Measurements from ENCODE around the gene C1QTNF12.
"Not testable (repeated sequence)": the region's sequence is repeated elsewhere in the genome, so short reads cannot be mapped to it uniquely, and the experiment has no call there.

C1QTNF12 gene

DNA sequence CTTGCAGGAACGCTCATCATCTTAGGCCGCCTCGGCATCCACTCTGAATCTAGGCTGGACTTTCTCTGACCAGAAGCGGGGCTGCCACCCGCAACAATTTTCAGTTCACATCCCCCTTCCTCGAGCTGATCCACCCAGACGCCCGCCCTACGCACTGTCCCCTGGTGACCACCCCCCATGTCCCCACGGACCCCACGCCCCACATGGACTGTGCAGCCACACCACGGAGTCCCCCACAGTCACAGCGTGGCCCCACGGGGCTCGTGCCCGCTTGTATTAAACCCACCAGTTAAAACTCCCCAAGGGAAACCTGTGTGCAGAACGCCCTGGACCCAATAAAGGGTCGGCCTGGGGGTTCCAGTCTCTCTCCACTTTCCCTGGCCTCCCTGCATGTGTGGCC lies 13.0 kb upstream of the C1QTNF12 start:
- DNase-seq (ENCODE audit: low read depth in 2 of 2) = no peak

DNA sequence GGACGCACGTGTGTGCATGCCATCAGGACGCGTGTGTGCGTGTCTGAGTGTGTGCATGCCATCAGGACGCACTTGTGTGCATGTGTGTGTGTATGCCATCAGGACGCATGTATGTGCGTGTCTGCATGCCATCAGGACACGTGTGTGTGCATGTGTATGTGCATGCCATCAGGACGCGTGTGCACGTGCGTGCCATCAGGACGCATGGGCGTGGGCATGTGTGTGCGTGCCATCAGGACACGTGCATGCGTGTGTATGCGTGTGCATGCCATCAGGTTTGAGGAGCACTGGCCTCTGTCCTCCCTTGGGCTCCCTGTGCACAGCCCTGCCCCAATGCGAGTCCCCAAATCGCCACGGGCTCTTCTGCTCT lies 12.6 kb upstream of the C1QTNF12 start:
- DNase-seq (ENCODE audit: low read depth in 2 of 2) = no peak

DNA sequence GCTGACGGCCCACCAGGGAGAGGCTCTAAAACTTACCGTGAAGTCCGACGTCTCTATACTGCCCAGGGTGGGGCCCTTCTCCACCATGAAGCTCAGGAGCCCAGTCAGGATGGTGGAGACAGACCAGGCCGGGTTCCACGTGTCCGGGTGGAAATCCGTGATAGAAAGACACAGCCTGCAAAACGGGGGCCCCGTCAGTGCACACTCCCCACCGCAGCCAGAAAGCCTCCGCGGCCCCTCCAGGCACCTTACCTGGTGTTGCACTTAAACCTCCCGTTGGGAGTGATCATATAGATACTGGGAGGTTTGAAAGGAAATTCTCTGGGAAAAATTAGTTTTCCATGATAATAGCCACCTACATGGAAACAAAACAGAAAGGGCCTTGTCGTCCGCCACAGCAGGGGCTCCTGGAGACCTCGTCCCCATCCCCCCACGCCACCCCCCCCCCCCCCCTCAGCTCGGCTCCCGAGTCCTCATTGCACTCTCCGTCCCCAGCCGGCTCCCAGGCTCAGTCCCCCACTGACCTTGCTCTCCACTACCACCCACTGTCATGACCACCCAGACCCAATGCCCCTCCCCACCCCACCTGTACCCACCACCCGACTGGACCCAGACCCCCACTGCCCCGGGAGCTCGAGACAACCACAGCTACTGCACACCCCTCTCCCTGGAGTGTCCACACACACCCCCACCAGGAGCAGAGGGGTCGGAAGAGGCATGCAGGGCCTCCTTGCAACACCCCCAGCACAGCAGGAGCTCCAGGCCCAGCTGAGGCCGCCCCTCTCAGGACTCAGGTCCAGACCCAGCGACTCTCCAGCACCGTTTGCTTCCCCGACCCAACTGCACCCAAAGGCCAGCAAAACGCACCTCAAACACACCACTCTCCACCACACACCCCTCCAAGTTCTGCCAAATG lies 10.7 kb upstream of the C1QTNF12 start:
- no peak for DNase-seq (ENCODE audit: low read depth in 2 of 2)

DNA sequence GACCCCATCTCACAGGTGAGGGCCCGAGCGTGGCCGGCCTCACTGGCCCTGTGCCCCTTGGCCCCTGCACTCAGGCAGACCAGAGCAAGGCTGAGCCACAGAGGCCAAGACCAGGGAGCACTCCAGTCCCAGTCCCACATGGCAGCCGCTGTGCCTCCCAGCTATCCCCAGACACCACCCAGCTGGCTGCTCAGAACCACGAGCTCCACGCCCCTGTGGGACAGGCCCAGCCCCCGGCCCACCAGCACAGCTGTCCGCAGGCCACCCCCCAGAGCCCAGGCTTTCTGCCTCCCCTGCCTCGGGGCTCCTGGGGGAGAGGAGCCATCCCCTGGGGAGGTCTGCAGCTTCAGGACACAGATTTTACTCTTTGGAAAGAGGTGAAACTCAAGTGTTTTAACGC lies 9.1 kb upstream of the C1QTNF12 start:
- DNase-seq (ENCODE audit: low read depth in 2 of 2) = no peak

DNA sequence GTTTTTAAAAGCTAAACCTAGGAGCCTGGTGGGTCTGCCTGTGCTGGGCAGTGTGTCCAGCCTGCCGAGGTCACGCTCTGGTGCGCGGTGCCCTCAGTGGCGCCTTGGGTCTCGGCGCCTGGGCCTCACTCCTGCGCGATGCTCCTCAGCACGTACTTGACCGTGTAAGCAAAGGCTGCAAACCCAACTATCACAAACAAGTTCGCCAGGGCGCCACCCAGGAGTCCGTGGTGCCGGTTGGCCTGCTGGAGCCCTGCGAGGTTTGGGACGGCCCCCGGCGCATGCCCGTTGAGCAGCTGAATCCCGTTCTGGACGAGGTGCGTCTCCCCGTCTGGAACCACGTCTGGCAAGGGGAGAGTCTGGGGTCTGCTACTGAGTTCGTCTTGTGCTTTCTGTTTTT lies 8.6 kb upstream of the C1QTNF12 start:
- no peak for DNase-seq (ENCODE audit: low read depth in 2 of 2)

DNA sequence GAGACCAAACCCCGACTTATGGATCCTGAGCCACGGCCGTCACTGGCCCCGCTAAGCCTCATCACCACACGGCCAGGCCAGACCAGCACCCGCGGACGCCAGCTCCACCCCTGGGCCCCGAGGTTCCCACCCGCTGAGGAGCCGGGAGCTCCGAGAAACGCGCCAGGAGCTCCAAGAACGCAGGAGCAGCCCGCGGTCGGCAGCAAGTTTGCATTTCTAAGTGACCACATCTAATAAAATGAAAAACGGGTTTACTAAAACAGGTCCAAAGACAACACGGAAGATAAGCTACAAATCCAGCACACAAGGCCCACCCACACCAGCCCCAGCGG lies 8.1 kb upstream of the C1QTNF12 start:
- no peak for DNase-seq (ENCODE audit: low read depth in 2 of 2)

DNA sequence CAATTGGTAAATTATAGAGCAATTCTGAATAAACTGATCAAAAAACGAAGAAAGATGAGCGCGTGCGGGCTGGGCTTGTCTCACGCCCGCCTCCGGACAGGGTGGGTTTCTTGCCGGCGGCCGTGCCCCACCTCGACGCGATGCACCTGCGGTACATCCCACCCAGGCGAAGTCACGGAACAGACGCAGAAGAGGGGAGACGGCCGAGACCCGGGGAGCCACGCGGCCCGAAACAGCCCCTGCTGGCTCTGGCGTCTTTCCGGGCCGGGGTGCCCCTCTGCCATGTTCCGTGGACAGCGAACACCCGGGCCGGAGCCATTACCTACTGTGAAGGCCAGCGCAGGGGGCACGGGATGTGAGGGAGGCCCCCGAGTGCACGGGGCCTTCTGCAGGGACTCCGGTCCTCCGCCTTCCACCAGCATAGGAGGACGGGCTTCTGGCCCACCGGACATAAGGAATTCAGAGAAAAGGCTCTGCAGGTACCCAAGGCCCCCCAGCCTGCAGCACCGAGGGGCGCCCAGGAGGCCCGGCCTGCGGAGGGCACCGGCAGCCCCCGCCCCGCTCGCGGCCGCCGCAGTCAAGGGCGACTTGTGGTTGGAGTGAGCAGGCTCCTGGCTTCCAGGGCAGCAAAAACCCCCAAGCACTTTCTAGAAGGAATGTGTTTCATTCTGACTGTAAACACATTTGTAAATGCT lies 7.6 kb upstream of the C1QTNF12 start:
- DNase-seq (ENCODE audit: low read depth in 2 of 2) = no peak

DNA sequence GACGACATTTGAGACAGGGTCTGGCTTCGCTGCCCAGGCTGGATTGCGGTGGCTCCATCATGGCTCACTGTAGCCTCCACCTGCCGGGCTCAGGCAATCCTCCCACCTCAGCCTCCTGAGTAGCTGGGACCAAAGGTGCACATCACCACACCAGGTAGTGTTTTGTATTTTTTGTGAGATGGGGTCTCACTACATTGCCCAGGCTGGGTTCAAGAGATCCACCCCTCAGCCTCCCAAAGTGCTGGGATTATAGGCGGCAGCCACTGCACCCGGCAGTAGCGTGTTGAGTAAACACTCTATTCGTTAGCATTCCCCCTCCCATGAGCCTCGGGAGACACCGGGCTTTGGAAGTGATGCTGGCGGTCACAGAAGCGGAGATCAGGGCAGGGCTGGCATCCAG lies 6.8 kb upstream of the C1QTNF12 start:
- DNase-seq (ENCODE audit: low read depth in 2 of 2) = no peak

DNA sequence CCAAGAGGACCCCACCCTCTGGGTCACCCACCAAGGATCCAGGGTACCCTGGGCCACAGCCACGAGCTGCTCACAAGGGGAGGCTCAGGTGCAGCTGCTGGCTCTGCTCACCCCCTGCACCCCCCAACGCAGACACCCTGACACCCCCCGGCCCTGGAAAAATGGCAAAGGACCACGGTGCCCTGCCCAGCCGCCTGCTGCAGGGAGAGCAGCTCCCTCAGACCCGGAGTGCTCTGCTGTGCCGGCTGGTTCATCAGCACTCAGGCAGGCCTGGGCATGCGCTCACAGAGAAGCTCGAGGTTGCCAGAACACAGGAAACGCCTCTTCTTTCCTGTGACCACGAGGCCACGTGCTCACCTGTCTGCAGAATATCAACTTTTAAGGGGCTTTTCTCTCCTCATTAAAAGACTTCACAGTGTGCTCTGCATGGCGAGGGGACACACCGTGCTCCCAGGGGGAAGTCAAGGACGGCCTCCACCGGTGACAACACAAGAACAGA lies 4.3 kb upstream of the C1QTNF12 start:
- DNase-seq (ENCODE audit: low read depth in 2 of 2) = no peak

DNA sequence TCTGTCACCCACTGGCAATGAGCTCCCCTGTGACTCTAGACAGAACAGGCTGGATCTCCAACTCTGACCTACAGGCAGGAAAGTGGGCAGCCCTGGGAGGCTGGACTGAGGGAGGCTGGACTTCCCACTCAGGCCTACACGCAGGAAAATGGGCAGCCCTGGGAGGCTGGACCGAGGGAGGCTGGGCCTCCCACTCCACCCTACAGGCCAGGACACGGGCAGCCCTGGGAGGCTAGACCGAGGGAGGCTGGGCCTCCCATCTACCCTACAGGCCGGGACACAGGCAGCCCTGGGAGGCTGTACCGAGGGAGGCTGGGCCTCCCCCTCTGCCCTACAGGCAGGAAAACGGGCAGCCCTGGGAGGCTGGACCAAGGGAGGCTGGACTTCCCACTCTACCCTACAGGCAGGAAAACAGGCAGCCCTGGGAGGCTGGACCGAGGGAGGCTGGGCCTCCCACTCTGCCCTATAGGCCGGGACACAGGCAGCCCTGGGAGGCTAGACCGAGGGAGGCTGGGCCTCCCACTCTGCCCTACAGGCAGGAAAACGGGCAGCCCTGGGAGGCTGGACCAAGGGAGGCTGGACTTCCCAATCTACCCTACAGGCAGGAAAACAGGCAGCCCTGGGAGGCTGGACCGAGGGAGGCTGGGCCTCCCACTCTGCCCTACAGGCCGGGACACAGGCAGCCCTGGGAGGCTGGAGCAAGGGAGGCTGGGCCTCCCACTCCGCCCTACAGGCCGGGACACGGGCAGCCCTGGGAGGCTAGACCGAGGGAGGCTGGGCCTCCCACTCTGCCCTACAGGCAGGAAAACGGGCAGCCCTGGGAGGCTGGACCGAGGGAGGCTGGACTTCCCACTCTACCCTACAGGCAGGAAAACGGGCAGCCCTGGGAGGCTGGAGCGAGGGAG lies 1.7 kb upstream of the C1QTNF12 start:
- not testable (repeated sequence) for DNase-seq (ENCODE audit: low read depth in 2 of 2)

DNA sequence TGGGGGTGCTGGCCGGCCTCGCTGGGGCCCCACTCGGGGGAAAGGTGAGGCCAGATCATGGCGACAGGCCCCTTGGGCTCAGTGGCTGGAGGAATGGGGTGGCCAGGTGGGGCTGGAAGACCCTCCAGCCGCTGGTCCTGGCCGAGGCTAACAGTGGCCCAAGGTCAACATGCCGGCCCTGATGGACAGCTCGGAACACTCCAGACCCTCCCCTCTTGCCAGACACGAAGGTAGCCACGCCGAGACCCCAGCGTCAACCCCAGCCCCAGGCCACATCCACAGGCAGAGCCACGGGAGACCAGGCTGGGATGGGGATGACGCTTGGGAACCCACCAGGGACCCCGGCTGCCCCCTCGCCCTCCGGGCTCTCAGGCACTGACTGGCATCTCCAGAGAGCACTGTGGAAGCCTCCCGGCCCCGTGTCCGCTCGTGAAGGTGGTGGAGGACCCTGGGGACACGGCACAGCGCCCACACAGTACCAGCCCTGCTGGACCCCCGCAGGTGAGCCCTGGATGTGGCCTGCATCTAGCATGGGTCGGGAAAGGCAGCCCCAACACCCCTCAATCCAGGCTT lies 905 bp upstream of the C1QTNF12 start:
- no peak for DNase-seq (ENCODE audit: low read depth in 2 of 2)

DNA sequence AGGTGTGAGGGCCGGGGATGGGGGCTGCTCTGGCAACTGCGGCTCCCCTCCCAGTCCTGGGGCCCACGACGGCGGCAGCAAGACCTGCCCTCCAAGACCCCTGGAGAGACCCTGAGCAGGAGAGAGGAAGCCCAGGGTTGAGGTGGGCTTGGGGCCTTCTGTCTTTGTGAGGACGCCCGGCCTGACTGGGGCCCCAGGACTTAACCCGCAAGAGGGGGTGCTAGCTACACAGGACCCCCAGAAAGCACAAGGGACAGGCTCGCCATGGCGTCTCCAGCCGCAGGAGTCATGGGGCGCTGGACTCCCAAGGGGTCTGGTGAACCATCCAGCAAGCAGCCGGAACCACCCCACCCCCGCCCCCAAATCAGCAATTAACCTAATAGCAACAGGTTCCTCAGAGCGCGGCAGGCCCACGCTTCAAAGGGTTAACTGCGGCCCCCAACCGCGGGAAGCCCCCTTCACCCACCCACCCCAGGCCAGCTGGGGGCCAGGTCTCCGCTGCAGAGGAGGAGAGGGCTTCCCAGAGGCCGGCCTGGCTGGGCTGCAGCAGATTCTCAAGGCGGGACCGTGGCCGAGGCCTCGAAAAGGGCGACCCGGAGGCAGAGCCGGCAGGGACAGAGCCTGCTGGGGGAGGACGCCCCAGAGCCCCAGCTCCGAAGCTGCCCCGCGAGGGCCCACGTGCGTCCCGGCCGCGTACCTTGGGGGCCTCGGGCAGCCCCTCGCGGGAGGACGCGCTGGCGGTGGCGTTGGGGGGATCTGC lies 525 bp downstream of the C1QTNF12 start:
- DNase-seq (ENCODE audit: low read depth in 2 of 2) = no peak

DNA sequence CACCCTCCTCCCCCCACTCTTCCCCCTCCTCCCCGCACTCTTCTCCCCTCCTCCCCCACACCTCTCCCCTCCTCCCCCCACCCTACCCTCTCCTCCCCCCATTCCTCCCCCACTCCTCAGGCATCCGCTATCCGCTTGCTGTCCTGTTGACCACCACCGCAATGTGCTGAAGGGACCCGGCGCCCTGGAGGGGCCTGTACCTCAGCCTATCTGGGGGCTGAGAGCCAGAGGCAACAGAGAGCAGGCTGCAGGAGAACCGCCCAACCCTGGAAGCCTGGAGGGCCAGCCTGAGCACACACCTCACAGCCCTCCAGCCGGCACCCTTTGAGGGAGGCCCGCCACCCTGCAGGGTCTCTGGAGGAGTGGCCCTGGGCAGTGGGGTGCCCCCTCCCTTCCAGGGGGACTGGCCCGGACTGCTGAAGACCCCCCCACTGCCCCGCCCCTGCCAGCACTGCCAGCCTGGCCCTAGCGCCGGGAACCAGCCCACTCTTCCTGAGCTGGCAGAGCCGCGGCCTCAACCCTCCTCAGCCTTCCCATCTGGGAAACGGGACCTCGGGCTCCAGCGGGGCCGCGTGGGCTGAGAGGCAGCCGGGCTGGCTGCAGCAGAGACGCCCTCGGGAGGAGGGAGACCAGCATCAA lies 1.2 kb downstream of the C1QTNF12 start:
- DNase-seq (ENCODE audit: low read depth in 2 of 2) = no peak

DNA sequence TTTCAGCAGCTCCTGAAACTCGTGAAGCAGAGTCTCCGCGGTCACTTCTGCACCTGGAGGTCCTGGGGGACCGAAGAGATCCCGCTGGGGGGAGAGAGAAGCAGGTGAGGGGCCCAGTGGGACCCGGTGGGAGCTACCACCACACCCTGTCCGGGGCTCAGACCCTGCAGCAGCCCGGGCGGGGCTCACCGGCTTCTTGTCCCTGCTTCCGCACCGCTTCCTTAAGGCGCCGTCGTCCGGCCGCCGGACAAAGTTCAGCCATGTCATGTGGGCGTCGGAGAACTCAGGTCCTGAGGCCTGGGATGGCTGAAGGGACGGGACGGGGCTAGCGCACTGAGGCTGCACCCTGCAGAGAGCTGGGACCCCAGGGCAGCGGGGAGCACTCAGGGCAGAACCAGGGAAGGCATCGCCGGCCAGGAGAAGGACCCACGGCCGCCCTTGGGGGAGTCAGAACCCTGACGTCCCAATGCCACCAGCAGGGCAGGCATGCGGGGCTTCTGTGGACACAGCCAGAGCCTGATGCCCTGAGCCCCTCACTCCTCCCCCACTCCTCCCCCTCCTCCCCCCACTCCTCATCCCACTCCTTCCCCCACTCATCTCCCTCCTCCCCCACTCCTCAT lies 2.2 kb downstream of the C1QTNF12 start:
- no peak for DNase-seq (ENCODE audit: low read depth in 2 of 2)

DNA sequence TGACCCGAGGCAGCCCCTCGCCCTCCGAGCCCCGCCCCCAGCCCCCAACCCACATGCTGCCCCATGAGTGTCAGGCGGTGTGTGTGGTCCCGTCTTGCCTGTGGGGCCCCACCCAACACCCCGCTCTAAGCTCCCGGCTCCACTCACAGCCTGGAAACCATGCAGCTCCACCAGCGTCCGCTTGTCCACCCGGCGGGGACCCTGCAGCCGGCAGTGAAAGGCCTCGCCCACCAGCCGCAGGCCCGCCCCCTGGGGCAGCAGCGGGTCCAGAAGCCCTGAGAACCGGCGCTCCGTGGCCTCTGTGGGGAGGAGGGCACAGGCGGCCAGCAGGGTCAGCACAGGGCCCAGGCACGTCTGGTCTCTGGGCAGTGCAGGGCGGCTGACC lies 2.7 kb downstream of the C1QTNF12 start:
- DNase-seq (ENCODE audit: low read depth in 2 of 2) = no peak

DNA sequence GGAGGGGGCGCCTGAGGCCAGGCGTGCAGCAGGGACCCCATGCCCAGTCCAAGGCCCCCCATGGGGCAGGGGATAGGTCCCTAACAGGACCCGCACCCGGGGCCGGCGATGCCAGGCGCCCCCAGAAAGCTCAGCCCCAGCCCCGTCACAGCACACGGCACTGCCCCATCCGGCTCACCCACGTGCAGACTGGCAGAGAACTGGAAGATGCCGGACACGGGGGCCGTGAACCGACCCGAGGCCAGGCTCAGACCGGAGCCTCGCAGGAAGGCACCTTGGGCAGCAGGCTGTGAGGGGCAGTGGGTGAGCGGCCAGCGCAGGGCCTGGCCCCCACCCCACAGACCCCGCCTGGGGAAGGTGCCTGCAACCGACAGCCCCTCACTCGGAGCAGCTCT lies 3.3 kb downstream of the C1QTNF12 start:
- no peak for DNase-seq (ENCODE audit: low read depth in 2 of 2)

DNA sequence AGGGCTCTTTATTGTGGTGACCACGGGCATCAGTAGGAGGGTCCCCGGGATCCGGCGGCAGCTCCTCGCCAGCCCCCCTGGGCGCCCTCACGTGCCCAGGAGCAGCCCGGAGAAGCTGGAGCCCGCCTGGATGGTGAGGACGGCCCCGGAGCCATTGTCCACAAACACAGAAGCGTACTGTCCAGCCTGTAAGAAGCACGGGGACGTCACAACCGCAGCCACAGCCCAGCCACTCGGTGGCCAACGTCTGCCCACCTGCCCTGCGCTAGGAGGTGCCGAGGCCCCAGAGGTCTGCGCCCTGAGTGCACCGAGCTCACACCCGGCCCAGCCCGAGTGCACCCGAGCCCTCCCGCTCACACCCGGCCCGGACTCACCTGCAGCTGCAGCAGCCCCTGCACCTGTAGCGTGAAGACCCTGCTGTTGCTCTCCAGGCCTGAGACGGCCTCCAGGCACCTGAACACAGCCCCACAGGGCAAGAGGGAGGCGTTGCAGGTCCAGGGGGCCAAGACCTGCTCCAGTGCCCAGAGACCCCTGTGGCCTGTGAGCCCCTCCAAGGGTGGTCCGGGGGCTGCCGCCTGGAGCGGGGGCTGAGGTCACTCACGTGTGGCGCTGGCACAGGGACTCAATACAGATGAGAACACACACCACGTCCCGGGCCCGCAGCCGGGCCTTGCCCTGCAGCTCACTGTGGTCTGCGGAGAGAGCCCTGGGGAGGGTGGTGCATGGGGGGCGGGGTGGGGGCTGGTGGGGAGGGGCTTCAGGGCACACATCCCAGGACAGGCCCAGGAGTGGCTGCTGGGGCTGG lies 3.9 kb downstream of the C1QTNF12 start:
- no peak for DNase-seq (ENCODE audit: low read depth in 2 of 2)

DNA sequence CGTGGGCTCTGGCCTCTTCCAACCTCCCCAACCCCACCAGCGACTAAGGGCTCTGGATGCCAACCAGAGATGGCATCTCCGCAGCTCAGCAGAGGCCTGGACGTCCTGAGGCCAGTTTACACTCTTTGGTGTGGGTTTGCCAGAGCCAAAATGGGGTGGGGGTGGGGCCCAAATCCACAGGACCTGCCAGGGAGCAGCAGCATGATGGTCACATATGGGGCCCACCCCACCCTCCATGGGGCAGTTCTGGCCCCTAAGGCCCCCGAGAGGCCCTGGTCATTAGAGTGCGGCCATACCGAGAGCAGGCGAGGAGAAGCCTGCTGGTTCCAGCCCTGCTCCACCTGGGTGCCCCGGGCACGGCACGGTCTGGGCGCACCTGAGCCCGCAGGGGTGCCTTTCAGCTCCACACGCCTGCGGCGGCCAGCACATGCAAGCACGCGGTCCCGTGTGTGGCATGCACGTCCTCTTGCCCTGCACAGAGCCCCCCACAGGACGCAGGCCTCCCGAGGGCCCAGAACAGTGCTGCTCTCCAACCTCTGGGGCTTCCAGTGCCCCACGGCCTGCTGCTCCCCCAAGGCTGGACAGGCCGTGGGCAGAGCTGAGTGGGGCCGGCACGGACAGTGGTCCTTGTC lies 4.8 kb downstream of the C1QTNF12 start:
- no peak for DNase-seq (ENCODE audit: low read depth in 2 of 2)
